HG03439 (cell line): Measurements from ENCODE around the gene VAMP5.
"Not testable (repeated sequence)": the region's sequence is repeated elsewhere in the genome, so short reads cannot be mapped to it uniquely, and the experiment has no call there.

ENCODE experiments used
- ATAC-seq: cut with Tn5 transposase; IDR thresholded peaks from one replicate; pipeline ENCODE4 v1.9.1; 2021; ENCODE audit warnings: mild to moderate bottlenecking, moderate library complexity; ENCODE audit not compliant: unreplicated experiment

The VAMP5 gene

GRCh38 chr2:85584354-85584856 lies at the start of gene VAMP5:
Gene VAMP5, plus strand, starts transcription at chr2:85584431. Its CDS starts 60 bp downstream, at chr2:85584491.
- ATAC-seq, result no peak

GRCh38 chr2:85534881-85535280 lies 49.4 kb upstream of the VAMP5 start:
- ATAC-seq, result no peak

- no peak for ATAC-seq
Observed at GRCh38 chr2:85536479-85536878, 47.8 kb upstream of the VAMP5 start.

GRCh38 chr2:85537600-85538506 lies 46.4 kb upstream of the VAMP5 start:
- ATAC-seq, result peak; percentile 1

- ATAC-seq, result peak; percentile 77
Observed at GRCh38 chr2:85538507-85539360, 45.5 kb upstream of the VAMP5 start, which contains the start of gene MAT2A. Gene MAT2A, plus strand, starts transcription at chr2:85539168. Its CDS starts 120 bp downstream, at chr2:85539288.

GRCh38 chr2:85539361-85540132 lies 44.7 kb upstream of the VAMP5 start:
- peak; percentile 28 for ATAC-seq

GRCh38 chr2:85540133-85540648 lies 44.0 kb upstream of the VAMP5 start:
- no peak for ATAC-seq

- ATAC-seq, result no peak
Observed at GRCh38 chr2:85541262-85541661, 43.0 kb upstream of the VAMP5 start.

GRCh38 chr2:85541753-85542457 lies 42.3 kb upstream of the VAMP5 start:
- no peak for ATAC-seq

GRCh38 chr2:85542777-85543176 lies 41.5 kb upstream of the VAMP5 start:
- ATAC-seq, result no peak

GRCh38 chr2:85544254-85544691 lies 40.0 kb upstream of the VAMP5 start:
- not testable (repeated sequence) for ATAC-seq

GRCh38 chr2:85544915-85545779 lies 39.1 kb upstream of the VAMP5 start:
- ATAC-seq, result not testable (repeated sequence)

GRCh38 chr2:85545780-85546240 lies 38.4 kb upstream of the VAMP5 start:
- ATAC-seq, result no peak

GRCh38 chr2:85547089-85547858 lies 37.0 kb upstream of the VAMP5 start:
- no peak for ATAC-seq

GRCh38 chr2:85547859-85548607 lies 36.2 kb upstream of the VAMP5 start:
- no peak for ATAC-seq

GRCh38 chr2:85548608-85548900 lies 35.7 kb upstream of the VAMP5 start:
- no peak for ATAC-seq

- ATAC-seq, result no peak
Observed at GRCh38 chr2:85549095-85549494, 35.1 kb upstream of the VAMP5 start.
